IPS-18c (cell line): ENCODE measurements around the gene RELB.
A peak's percentile ranks its signal among the peaks of the same experiment; 100 is the strongest.
"Not testable (repeated sequence)": the region's sequence is repeated elsewhere in the genome, so short reads cannot be mapped to it uniquely, and the experiment has no call there.

ENCODE experiments used
- H3K4me3 ChIP-seq: 2 replicates; pipeline ENCODE4 v1.7.0; 2013; ENCODE audit warnings: low read depth, mild to moderate bottlenecking, low read length, moderate library complexity; ENCODE audit not compliant: insufficient read depth
- H3K9me3 ChIP-seq: one replicate; pipeline ENCODE4 v1.6.1; 2013; ENCODE audit warnings: mild to moderate bottlenecking, low read length, moderate library complexity; ENCODE audit not compliant: control insufficient read depth, insufficient read depth

RELB gene

DNA sequence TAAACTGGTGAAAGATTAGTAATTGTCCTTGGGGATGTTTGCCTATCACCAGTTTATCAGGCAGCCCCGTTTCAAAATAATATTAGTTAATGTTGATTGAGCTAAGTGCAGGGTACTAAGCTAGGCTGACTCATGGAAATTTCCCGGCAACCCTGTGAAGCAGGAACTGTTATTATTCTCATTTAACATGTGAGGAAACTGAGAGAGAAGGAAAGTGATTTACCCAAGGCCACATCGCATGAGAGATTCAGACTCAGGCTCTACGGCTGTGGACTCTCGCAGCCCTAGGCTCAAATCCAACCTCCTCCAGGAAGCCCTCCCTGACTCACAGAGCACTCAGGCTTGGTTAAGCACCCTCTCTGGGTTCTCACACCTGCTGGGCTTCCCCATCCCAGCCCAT, 26.4 kb upstream of the RELB start:
- no peaks in the 10 kb centered on the region for H3K9me3 ChIP-seq
- no peak overlapping the region for H3K4me3 ChIP-seq

DNA sequence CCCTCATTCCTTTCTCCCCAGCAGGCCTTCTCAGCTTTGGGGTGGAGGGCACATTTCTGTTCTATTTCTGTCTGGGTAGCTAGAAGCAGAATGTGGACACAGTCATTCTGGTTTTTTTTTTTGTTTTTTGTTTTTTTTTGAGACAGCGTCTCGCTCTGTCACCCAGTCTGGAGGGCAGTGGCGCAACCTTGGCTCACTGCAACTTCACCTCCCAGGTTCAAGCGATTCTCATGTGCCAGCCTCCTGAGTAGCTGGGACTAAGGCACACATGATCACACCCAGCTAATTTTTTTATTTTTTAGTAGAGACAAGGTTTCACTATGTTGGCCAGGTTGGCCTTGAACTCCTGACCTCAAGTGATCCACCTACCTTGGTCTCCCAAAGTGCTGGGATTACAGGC, 25.8 kb upstream of the RELB start:
- no peaks in the 10 kb centered on the region for H3K9me3 ChIP-seq
- H3K4me3 ChIP-seq, result no peak overlapping the region

DNA sequence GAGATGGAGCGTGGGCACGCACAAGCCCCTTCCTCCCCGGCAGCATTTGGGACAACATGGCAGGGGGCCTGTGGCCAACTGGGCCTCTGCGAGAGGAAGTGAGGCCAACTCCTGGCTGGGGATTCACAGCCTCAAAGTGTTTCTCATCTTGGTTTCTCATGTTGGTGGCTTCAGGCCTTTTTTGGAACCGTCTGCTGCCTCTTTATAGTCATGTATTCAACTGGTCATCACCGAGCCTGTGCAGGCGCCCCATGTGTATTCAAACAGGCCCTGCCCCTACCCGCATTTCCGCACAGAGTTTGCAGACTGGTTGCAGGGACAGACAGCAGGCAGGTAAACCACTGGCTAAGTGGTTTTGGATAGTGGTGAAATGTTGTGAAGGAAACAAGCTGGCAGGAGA, 17.3 kb upstream of the RELB start:
- H3K4me3 ChIP-seq, result no peak overlapping the region
- peaks cover 2% of the 10 kb centered on the region for H3K9me3 ChIP-seq

DNA sequence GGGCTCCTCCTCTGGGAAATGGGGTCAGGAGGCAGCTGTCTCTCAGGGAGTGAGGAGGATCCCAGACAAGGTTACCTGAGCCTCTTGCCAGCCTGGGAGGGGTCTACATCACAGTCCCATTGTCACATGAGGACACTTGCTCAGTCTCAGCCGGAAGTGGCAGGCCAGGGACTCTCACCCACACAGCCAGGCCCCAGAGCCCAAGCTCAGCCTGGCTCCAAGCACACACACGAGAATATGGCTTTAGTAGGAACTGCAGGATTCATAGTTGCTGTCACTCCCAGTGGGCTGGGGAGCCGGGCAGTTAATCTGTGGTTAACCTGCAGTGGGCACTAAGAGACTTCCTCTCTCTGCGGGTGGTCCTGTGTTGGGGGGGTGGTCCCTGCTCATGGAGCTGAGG, 15.8 kb upstream of the RELB start:
- H3K4me3 ChIP-seq, result no peak overlapping the region

DNA sequence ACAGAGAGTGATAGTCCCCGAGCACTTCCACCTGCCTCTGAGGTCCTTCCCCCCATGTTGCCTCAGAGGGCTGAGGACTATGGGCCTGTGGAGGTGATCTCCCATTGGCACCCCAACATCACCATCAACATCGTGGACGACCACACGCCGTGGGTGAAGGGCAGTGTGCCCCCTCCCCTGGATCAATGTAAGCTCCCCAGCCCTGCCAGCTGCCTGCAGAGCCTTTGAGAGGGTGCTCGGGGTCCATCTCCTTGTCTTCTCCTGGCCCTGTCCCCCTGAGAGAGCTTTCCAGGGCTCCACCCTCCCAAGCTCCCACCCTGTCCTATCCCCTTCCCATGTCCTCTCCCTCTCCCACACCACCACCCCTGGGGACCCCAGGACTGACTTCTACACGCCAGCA, 14.9 kb upstream of the RELB start:
- no peak overlapping the region for H3K4me3 ChIP-seq

More for the DNA sequence above, 15.8 kb upstream of the RELB start:
- peaks cover 2% of the 10 kb centered on the region for H3K9me3 ChIP-seq

DNA sequence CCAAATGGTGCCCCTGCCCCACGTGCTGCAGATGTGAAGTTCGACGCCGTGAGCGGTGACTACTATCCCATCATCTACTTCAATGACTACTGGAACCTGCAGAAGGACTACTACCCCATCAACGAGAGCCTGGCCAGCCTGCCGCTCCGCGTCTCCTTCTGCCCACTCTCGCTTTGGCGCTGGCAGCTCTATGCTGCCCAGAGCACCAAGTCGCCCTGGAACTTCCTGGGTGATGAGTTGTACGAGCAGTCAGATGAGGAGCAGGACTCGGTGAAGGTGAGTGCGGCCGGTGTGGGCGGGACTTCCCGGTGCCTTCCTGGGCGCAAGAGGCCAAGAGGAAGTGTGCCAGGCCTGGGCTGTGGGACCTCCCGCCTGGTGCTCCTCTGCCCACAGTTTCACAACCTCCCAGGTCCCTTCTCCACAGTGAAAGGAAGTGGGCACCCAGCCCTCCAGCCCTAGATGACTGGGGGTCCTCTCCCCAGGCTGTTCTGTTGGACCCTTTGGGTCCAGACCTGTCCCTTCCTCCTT, 14.1 kb upstream of the RELB start:
- H3K4me3 ChIP-seq, result no peak overlapping the region
- H3K9me3 ChIP-seq, result peaks cover 2% of the 10 kb centered on the region

More for the DNA sequence above, 14.9 kb upstream of the RELB start:
- peaks cover 2% of the 10 kb centered on the region for H3K9me3 ChIP-seq

DNA sequence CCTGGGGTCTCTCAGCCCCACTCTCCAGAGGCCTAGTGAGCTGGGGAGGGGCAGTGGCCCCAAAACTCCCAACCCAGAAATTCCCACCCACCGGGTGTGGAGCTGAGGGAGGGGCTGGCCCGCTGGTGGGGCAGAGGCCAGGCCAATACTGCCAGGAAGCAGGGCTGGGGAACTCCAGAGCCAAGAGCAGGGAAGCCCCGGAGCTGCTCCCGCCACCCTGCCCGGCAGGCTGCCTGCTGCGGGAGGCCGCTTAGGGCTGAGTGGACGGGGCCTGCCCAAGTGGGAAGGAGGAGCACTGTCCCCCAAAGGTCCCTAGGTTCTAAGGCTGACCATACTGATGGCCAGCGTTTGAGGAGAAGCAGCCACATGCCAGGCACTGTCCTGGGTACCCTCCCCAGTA, 13.0 kb upstream of the RELB start:
- Histone ChIP-seq H3K9me3 (peaks cover 2% of the 10 kb centered on the region), H3K4me3 (no peak overlapping the region)

DNA sequence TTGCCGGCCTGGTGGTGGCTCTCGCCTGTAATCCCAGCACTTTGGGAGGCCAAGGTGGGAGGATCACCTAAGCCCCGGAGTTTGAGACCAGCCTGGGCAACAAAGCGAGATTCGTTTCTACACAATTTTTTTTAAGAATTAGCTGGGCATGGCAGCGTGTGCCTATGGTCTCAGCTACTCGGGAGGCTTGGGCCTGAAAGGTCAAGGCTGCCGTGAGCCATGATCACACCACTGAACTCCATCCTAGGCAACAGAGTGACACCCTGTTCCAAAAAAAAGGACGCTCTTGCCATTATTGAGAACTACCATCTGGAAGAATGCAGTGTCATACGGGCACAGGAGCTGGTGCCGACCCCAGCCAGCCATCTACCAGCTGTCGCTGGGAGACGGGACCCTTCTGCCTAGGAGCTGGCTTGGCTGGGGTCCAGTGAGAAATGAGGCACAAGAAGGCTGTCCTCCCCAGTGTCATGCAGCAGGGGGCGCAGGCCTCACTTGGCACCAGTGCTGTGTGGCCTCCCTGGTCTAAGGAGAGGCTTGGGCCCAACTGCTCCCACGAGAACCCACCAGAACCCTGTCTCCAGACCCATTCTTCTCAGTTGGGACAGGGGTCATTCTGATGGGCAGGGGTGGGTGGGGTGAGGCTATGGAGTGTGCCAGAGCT, 12.2 kb upstream of the RELB start:
- peaks cover 2% of the 10 kb centered on the region for H3K9me3 ChIP-seq
- H3K4me3 ChIP-seq, result no peak overlapping the region

DNA sequence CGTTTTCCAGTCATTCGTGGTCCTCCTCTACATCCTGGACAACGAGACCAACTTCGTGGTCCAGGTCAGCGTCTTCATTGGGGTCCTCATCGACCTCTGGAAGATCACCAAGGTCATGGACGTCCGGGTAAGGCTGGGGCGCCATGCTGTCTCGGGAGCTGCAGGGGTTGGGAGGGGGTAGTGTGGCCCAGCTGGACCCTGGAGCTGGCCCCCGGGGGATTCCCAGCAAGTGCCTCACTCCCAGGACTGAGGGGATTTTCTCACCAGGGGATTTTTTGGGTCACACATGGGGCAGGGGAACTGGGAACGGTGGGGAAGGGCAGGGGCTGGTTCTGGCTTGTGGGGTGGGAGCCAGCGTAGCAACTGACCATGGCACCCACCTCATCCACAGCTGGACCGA, 10.8 kb upstream of the RELB start:
- Histone ChIP-seq H3K4me3 (no peak overlapping the region), H3K9me3 (no peaks in the 10 kb centered on the region)

DNA sequence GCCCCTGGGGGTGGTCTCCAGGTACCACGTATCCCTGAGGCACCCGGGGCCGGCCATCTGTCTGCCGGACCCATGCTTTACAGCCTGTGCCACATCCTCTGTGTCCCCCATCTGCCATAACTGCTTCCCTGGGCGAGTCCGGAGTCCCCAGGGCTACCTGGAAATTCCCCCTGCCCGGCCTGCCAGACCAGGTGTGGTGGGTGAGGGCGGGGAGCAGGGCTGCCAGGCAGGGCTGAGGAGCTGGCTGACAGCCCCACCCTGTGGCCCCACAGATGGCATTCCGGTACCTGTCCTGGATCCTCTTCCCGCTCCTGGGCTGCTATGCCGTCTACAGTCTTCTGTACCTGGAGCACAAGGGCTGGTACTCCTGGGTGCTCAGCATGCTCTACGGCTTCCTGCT, 10.3 kb upstream of the RELB start:
- no peak overlapping the region for H3K4me3 ChIP-seq
- no peaks in the 10 kb centered on the region for H3K9me3 ChIP-seq

DNA sequence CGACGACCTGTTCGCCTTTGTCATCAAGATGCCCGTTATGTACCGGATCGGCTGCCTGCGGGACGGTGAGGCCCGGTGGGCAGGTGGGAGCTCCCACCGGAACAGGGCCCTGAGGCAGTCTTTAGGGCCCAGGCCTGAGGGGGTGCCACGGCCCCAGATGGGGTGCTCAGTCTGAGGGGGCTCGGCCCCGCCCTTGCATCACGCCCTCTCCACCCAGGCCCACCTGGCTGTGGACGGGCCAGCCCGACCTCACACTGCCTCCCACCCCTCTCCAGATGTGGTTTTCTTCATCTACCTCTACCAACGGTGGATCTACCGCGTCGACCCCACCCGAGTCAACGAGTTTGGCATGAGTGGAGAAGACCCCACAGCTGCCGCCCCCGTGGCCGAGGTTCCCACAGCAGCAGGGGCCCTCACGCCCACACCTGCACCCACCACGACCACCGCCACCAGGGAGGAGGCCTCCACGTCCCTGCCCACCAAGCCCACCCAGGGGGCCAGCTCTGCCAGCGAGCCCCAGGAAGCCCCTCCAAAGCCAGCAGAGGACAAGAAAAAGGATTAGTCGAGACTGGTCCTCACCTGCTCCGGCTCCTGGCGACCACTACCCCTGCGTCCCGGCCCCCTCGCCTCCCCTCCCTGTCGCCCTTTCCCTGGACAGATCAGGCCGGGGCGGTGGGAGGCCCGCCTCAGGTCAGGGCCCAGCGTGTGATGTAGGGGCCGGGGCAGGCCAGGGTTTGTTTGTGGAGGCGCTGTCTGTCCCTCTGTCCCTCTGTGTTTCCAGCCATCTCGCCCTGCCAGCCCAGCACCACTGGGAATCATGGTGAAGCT, 8.7 kb upstream of the RELB start:
- Histone ChIP-seq H3K9me3 (no peaks in the 10 kb centered on the region), H3K4me3 (no peak overlapping the region)

DNA sequence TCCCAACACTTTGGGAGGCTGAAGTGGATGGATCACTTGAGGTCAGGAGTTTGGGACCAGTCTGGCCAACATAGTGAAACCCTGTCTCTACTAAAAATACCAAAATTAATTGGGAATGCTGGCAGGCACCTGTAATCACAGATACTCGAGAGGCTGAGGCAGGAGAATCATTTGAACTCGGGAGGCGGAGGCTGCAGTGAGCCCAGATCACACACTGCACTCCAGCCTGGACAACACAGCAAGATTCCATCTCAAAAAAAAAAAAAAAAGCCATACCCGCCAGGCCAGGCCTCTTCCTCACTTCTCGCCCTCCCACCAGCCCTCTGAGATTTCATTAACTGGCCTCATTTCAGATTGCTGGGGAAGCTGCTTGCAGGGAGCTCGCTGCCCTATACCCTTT, 7.7 kb upstream of the RELB start:
- Histone ChIP-seq H3K4me3 (no peak overlapping the region), H3K9me3 (no peaks in the 10 kb centered on the region)

DNA sequence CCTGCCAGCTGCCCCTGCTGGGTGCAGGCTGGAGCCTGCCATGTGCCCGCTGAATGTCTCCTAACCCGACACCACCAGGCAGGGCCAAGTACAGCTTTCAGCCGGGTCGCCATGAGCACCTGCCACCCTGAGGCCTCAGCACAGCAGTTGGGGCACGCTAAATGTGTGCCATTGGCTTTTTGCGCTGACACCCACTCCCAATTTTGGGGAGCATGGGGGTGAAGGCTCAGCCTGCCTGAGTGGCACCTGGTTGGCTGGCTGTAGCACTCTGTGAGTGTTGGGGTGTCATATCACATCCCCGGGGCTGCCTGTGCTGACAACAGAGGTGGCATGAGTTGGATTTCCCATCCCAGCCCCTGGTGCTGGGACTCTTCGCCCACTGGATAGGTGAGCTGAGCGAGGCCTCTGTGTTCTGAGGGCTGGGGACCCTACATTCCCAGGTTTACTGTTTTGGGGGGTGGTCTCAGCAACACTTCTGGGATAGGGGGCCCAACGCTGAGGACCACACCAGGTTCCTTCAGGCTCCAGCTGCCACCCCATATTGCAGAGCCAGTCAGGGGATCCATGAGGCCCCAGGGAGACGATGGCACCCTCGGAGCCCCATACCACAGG, 7.2 kb upstream of the RELB start:
- H3K9me3 ChIP-seq, result no peaks in the 10 kb centered on the region
- no peak overlapping the region for H3K4me3 ChIP-seq

DNA sequence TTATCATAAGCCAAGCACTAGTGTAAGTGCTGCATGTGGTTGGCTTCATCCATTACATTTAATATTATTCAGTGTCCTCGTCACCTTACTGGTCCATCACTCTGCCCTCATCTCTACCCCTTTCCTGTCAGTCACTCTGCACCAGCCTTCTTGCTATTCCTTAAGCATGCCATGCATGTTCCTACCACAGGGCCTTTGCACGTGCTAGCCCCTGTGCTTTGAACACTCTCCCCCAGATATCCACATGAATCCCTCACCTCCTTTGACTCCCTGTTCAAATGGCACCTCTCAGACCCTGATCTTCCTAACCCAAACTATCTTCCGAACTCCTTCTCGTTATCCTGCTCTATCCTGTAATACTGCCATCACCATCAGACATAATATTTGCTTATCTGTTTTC, 3.2 kb upstream of the RELB start:
- no peak overlapping the region for H3K4me3 ChIP-seq
- H3K9me3 ChIP-seq, result no peaks in the 10 kb centered on the region

DNA sequence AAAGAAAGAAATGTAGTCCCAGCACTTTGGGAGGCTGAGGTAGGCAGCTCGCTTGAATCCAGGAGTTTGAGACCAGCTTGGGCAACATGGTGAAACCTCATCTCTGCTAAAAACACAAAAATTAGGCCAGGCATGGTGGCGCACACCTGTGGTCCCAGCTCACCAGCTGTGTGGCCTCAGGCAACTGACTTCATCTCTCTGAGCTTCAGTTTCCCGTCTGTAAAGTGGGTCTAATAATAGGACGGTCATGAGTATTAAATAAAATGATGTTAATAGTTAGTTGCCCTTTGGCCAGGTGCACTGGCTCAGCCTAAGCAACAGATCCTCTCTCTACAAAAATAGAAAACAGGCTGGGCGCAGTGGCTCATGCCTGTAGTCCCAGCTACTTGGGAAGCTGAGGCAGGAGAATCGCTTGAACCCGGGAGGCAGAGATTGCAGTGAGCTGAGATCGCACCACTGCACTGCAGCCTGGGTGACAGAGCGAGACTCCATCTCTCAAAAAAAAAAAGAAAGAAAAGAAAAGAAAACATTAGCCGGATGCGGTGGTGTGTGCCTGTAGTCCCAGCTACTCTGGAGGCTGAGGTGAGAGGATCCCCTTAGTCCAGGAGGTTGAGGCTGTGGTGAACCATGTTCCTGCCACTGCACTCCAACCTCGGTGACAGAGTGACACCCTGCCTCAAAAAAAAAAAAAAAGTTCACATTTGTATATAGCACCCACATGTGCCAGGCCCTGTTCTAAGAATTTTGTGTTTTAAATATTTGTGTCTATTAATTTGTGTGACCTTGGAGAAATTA, 1.9 kb upstream of the RELB start:
- not testable (repeated sequence) for H3K4me3 ChIP-seq, H3K9me3 ChIP-seq

DNA sequence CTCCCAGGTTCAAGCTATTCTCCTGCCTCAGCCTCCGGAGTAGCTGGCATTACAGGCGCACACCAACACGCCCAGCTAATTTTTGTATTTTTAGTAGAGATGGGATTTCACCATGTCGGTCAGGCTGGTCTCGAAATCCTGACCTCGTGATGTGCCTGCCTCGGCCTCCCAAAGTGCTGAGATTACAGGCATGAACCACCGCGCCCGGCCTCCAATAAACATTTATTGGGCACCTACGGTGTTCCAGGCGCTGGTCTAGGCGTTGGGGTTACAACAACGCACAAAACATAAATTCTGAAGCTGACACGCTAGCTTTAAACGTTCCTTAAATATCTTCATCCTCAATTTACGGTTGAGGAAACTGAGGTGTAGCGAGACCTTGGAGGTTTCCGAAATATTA, 599 bp upstream of the RELB start:
- H3K4me3 ChIP-seq, result peak overlapping the region; percentile 16; the same call in 1 of the 2 replicates
- not testable (repeated sequence) for H3K9me3 ChIP-seq

DNA sequence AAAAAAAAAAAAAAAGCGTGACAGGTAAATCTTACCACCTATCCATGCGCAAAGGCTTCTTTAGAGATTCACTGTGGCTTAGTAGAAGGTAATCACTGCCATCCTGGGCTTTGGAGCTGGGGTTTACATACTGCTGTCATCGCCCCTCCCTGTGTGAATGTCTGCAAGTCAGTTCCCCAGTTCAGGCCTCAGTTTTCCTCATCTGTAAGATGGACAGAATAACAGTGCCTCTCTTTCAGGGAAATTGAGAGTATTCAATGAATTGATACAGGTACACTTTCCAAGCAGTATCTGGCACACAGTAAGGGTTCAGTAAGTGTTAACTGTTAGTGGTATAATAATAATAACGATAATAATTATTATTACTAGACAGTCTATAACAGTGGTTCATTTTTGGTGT, 2.2 kb downstream of the RELB start:
- no peaks in the 10 kb centered on the region for H3K9me3 ChIP-seq

More for the DNA sequence above, 2.2 kb downstream of the RELB start:
- no peak overlapping the region for H3K4me3 ChIP-seq
